DMS53 treated with DMSO at 0.1 percent for 48 hours (cell line): ENCODE data around the gene VPS13C.
"Not testable (repeated sequence)": the region's sequence is repeated elsewhere in the genome, so short reads cannot be mapped to it uniquely, and the experiment has no call there.

Experiments used
- DNase-seq: peaks from one replicate; lab custom pipeline; 2025; ENCODE audit not compliant: unreplicated experiment; lab: John Stamatoyannopoulos, UW

VPS13C gene

DNA sequence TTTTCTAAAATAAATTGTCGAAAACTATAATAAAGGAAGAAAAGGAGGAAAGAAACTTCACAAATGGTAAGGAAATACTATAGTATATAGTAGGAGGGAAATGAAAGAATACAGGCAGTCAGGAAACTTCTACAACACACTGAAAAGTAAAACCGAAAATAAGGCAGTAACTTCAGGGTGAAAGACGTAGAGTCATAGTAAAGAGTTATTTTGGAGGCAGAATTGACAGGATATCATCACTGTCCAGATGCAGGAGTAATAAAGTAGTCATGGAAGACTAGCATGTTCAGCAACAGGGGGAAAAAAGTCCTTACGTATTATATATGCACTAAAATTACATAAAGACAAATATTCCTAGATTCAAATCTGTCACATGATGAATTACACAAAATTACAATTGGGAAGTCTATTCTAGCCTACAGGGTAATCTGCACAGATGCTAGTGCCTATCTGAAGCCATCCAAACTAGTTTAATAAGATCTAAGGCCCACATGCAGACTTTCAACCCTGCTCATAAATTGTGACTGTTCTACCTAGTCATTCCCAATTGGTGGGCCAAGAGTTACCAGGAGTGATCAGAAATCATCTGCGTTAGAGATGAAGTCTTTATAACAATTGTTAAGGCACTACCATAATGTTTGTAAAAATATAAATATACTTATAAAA, 14.0 kb downstream of the VPS13C start:
- no peak for DNase-seq

DNA sequence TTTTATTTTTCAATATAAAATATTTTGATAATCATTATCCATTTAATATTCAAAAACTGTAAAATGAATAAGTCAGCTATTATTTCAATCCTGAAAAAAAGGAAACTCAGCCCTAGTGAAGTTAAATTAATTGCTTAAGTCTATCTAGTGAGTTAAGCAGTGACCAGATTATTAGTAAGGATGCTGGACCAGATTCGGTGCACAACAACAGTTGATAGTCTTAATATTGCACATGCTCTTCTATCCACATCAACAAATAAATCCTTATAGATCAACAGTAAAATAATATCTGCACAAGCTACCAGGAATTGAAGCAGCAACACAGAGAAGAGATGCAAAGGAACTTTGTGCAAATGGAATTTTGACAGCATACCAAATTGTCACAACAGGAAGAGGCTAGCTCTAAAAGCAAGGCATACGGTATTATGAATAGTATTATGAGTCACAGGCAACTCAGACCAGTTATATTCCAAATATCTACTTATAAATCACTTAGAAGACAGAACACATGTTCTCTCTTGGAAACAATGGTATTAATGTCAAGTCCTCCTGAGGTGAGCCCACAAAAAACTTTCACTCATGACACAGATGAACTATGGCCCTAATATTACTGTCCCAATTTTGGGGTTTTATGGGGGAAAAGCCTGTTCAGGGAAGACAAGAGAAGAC, 24.9 kb downstream of the VPS13C start:
- DNase-seq = no peak

DNA sequence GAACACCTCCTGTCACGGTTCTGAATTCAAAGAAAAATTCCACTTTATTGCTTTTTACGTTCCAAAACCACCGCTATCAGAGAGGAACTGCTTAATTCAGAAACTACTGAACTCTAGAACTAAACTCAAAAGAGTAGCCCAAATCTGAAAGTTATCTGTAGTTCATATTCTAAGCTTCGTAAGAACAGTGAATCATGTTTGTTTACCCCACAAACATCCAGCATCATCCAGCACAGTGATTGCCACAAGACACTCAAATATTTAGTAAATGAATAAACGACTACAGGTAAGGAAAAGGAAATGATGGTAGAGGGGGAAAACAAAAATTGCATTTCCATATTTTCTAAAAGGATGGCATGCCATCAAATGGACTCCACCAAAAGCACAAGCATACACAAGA, 32.3 kb downstream of the VPS13C start:
- no peak for DNase-seq

DNA sequence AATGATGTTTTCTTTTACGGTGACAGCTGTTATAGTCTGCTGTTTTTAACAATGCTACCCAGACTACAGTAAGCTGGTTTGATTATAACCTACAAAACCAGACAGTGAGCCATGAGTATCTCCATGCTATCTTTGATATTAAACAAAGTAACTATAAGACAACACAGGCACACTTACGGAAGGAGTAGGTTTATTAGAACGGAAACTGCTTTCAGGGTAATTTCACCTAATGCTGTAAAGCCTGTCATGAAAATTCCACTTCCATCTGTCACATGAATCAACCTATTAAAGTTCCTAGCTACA, 33.0 kb downstream of the VPS13C start:
- no peak for DNase-seq

DNA sequence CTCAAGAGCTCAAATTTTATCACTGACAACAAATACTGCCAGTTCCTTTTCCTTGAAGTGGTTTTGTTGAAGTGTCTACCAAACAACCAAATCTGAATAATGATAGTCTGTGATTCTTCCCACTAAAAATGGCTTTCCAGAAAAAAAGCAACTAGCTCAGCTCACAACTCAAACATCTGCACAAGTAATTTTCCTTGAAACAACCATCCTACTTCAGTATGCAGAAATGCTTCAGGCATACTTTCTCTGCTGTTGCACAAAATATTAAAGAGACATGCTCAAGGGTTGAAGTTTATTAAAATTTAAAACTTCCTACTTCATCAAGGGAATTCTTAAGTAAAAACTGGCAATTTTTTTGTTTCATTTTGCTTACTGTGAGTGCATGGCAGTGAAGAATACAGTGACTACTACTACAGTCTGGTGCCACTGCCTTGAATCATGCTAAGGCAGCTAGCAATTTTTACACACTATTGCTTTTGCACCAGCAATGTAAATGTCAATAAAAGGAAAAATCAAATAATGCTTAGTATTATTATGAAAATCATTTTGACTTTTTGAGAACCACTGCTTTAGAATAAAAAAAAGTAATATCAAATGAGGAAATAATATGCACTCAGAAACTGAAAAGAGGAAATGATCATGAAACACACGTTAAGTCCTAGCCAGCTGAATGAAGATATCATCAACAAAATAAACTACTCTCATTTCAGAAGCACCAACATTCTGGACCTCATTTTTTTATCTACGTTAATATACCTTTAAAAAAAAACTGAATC, 33.6 kb downstream of the VPS13C start:
- no peak for DNase-seq

DNA sequence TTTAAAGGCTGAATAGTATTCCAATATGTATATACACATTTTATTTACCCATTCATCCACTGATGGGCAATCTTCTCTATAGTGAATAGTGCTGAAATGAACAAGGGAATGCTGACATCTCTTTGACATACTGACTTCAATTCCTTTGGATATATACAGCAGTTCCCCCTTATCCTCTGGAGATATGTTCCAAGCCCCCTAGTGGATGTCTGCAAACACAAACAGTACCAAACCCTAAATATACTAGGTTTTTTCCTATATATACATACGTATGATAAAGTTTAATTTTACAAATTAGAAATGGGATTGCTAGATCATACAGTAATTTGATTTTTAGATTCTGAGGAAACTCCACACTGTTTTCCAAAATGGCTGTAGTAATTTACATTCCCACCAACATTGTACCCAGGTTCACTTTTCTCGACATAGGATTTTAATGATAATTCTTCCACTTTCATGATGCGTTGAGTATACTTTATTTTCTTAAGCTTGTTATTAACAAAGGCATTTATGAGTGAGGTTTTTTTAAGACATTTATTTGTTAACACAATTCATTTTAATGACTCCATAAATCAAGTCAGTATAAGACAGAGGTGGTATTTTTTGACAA, 38.2 kb downstream of the VPS13C start:
- no peak for DNase-seq

DNA sequence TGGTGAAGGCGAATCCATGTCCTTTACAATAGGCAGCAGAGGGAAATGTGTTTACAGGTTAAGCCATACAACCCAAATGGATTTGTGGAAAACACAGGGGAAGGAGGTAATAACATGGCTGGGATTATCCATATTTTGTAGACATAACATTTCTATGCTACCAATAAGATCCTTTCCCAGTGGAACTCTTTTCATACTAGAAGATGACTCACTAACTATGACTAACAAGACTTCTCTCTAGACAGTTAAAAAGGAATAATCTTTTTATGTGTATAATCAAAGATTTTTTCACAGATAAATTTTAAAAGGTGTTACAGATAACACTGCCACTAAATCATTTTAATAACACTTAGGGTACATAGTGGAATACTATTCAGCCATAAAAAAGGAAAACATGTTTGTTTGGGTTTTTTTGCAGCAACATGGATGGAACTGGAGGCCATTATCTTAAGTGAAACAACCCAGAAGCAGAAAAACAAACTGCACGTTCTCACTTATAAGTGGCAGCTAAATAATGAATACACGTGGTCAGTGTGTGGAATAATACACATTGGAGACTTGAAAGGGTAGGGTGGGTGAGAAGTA, 39.6 kb downstream of the VPS13C start:
- no peak for DNase-seq

DNA sequence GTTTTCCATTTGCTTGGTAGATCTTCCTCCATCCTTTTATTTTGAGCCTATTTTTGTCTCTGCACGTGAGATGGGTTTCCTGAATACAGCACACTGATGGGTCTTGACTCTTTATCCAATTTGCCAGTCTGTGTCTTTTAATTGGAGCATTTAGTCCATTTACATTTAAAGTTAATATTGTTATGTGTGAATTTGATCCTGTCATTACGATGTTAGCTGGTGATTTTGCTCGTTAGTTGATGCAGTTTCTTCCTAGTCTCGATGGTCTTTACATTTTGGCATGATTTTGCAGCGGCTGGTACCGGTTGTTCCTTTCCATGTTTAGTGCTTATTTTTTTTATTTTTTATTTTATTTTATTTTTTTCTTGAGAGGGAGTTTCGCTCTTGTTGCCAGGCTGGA, 54.9 kb downstream of the VPS13C start:
- DNase-seq = not testable (repeated sequence)

DNA sequence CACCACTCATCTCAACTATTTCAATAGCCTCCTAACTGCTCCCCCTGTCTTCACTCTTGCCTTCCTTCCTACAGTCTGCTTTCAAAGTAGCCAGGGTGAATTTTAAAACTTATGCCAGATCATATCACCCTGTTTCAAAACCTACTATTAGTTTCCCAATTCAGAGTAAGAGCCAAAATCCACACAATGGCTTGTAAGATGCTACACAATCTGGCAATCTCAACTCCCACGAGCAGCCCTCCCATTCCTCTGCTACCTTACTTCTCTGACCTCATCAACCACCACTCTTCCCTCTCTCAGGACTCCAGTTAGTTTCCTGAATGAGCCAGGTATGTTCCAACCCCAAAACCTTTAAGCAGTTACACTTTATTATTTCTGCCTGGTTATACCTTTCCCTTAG, 62.5 kb downstream of the VPS13C start:
- DNase-seq = no peak

DNA sequence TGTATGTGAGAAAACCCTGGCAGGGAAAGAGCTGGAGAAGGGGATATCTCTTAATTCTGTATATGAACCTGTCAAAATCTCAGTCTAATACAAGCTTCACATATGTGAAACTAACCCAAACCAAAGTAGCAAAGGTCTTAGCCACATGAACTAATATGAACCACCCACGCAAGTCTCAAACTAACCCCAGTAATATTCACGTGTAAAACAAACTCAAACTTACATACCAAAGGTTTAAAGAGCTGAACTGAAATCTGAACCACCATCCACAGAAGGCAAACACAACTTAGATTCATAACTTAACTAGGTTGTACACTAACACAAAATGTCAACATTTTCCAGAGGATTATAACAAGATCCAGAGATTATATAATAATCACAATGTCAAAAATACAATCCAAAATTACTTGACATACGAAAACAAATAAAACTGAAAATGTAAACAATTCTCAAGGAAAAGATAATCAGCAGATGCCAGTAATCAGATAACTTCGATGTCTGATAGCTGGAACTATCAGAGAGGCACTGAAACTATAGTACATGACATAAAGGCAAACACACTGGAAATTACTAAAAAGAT, 64.1 kb downstream of the VPS13C start:
- DNase-seq = no peak

DNA sequence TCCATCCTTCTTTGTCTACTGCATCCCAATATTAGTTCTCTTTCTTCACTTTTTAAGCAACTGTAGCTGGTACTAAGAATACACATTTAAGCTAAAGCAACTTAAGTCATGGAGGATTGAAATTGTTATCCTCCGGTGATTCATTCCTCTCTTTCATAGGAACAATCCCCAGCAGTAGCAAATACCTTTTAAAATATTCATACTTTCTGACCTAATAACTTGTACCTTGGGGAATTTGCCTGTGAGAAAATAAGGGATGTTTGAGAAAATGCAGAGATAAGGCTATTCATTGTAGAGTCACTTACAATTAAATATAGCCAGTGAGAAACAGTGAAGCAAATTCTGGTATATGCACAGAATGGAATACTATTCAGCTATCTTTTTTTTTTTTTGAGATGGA, 66.0 kb downstream of the VPS13C start:
- no peak for DNase-seq

DNA sequence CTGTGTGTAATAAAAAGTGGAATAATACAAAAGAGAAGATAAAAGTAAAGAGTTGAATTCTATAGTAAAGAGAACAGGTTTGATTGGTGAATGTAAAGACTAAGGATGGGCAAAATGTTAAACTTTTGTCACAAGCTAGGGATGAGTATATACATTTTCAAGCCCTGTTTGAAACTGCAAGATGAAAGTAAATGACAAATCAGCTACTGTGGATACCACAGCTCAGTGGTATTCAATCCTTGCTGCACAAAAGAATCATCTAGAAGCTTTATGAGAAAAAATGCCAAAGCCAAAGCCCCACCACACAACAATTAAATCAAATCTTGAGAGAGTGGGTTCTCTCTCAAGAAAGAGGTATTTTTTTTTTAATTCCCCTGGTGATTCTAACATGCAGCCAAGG, 67.7 kb downstream of the VPS13C start:
- DNase-seq = no peak

DNA sequence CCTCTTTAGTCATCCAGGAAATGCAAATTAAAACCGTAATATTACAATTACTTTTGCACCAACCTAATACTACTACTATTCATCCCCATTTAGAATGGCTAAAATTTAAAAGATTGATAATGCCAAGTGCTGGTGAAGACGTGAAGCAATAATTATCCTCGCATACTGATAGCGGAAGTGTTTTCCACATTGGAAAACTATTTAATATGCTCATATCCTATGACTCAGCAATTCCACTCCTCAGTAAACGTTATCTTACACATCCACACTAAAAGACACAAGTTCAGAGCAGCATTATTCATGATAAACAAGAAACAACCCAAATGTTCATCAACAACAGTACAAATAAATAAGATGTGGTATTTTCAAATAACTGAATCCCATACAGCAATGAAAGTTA, 70.6 kb downstream of the VPS13C start:
- no peak for DNase-seq

DNA sequence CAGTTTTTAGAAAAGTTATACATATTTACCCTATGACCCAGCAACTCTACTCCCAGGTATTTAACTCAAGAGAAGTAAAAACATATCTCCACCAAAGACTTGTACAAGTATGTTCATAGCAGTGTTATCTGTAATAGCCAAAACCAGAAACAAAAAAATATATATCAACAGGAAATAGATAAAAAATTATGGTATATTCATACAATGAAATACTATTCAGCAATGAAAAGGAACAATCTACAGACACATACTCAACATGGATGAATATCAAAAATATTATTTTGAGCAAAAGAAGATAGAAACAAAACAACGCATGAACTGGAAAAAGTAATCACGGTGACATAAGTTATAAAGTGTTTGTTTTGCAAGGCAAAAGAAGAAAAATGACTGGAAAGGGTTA, 72.4 kb downstream of the VPS13C start:
- DNase-seq = no peak

DNA sequence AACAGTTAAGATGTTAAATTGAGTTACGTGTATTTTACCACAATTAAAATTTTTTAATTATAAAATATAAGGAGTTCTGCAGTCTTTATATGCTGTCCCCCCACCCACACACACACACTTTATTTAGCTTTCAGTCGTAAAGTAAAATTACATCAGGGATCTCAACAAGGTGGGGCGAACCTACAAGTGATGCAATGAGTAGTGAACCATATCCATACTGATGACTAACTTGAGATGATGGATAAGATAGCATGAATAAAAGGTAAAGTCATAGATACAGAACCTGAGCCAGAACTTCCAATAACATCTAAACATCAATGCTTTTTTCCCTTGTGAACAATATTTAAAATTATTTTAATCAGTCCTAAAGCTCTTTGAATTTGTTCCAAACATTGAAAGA, 77.2 kb downstream of the VPS13C start:
- DNase-seq = no peak

DNA sequence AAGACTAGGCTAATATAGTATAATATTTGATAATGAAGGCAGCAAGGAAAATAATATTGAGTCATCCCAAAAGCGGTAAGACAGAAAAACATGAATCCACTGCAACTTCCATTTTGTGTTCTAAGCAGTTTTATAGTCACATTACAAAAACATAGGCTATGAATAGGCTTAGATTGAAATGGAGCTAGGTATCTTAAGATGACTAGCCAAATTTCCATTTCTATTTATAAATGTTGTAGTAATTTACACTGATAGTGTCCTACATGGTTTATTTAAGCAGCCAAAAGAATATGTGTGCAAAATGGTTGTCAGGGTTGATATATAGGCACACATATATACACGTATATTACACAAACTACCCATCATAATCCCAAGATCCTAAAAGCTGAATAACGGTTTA, 82.0 kb downstream of the VPS13C start:
- no peak for DNase-seq

DNA sequence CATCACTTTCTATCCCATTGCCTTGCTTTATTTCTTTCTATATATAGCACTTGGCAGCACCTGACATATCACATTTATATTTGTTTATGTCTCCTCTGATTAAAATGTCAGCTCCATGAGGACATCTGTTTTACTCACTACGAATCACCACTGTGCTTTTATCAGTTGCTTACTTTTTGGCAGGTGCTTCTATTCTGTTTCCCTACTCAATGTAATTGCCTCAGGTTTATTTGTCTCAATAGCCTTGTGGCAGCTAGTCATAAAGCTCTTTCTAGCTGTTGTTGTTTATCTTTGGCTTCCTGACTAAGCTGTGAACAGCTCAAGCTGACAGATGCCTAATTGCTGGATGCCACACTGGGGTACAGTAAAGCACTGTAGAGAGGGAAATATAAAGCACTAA, 85.5 kb downstream of the VPS13C start:
- peak; percentile 23 for DNase-seq

DNA sequence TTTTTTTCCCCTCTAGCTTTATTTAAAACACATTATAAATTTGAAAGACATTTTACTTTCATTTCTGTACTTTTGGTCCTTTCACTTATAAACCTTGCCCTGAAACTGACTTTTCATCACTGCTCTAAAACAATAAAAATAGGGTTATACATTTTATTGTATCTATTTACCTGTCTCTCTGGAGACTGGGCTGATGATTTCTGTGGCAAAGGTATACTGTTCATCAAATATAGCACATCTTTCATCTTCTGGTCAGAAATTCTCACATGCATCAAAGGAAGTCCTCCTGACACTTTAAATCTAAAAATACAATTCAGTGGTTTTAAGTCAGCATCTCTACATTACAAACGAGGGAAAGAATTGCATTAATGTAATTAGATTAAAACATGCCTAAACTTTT, 86.1 kb downstream of the VPS13C start:
- DNase-seq = no peak

DNA sequence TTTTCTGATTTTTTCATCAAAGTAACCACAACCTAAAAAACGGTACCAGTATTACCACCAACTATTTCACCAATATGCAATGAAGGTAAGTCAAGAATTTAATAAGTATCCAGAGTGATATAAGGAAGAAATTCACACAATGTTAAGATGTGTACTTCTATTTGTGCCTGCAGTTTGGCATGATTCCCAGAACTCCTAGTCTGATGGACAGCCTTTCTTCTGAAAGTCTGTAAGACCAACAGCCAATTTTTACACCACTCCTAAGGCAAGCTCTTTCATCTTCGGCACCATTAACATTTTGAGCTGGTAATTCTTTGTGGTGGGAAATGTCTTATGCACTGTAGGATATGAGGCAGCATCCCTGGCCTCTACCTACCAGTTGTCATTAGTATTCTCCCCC, 108.3 kb downstream of the VPS13C start:
- DNase-seq = no peak

DNA sequence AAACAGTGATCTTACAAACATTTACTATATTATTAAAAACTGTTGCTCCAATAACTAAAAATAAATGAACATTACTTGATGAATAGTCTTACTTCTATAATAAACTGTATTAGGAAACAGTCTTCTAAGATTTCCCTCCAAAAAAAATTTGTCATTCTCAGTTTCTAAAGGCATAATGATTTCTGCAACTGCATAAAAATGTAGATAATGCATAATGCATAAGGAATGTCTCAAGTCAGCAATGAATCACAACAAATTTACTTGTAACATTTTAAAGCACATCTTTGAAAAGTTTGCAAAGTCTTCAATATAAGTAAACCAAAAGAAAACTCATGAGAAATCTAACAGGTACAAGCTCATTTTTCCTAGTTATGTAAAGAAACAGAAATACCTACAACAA, 113.5 kb downstream of the VPS13C start:
- no peak for DNase-seq

DNA sequence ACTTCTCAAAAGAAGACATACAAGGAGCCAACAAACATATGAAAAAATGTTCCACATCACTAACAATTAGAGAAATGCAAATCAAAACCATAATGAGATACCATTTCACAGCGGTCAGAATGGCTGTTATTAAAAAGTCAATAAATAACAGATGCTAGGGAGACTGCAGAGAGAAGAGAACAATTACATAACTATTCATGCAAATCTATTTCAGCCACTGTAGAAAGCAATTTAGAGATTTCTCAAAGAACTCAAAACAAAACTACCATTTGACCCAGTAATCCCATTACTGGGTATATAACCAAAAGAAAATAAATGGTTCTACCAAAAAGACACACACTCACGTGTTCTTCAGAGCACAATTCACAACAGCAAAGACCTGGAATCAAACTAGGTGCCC, 116.3 kb downstream of the VPS13C start:
- no peak for DNase-seq
